Colonic mucosa (tissue), 4 donors: ENCODE measurements around the gene PSD4. TPM values are rescaled to one million over a fixed set of nuclear protein-coding genes. Genes with fewer than 3 reads are reported as not detected.

Experiments
- DNase-seq: peaks from one replicate; pipeline ENCODE4 v3.0.0-alpha.2; 2020
- H3K27ac ChIP-seq: fragments of 200-600 bp; one replicate; pipeline ENCODE4 v1.8.0; 2021
- H3K27me3 ChIP-seq: fragments of 200-600 bp; one replicate; pipeline ENCODE4 v1.8.0; 2021
- H3K36me3 ChIP-seq: fragments of 200-600 bp; one replicate; pipeline ENCODE4 v1.8.0; 2021
- H3K4me1 ChIP-seq: fragments of 200-600 bp; one replicate; pipeline ENCODE4 v1.8.0; 2021; ENCODE audit warnings: mild to moderate bottlenecking
- H3K4me3 ChIP-seq: fragments of 200-600 bp; one replicate; pipeline ENCODE4 v1.8.0; 2021
- H3K9ac ChIP-seq, 2 donors: one replicate each; pipeline ENCODE4 v1.7.0; 2013; ENCODE audit warnings: control low read depth in 2 of 2, low read depth in 2 of 2, low read length in 2 of 2
- H3K9me3 ChIP-seq: fragments of 200-600 bp; one replicate; pipeline ENCODE4 v1.8.0; 2021
- intact Hi-C: fragments of 100-400 bp; cut with DNase I; formaldehyde crosslinking; loops from one replicate; pipeline ENCODE4 v1.14.1; 2022
- total RNA-seq, 2 donors: library from RNA; stranded (reverse); fragmentation: NEBNext Ultra II Directional in 1 of 2; extraction: Animal tissue kit (Norgen Biotek cat#: 25700) in 1 of 2; gene quantifications; one replicate each; pipeline ENCODE4 v1.2.1, GENCODE V29; 2021
- TF ChIP-seq, protein P1 (sequence below): fragments of 200-600 bp; IDR thresholded peaks from one replicate; pipeline ENCODE4 v1.8.0; 2022; ENCODE audit warnings: antibody characterized with exemption, mild to moderate bottlenecking
- donor health status: healthy.
- donor health status: DM: no; HTN: no; CAD: no.
- donor health status: DM: no; HTN: no; CAD: no.

PSD4 gene
- total RNA-seq, 2 donors from 2014 or later = 36.5 to 50.6 TPM

DNA sequence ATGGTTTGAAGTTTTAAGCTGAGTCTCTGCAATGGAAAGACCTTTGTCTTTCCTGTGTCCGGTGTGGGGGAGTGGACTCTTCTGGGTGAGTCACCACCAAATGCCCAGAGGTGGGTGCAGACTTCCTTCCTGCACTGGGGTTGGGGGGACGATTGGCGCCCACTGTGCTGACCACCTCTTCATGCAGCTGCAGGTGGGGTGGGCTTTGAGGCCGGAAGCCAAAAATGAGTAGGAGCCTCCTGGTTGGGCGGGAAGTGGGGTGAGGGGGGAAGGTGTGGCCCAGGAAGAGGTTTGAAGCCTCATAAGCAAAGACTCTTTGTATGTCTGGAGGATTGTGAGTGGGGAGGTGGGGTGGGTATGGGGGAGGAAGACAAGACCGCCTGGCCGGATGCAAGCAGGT is 77.3 kb downstream of the PSD4 start:
- Histone ChIP-seq H3K36me3 (no peaks in the 10 kb centered on the region), H3K9ac (no peak overlapping the region), H3K4me3 (no peak overlapping the region), H3K27ac (no peak overlapping the region), H3K27me3 (no peaks in the 10 kb centered on the region), H3K4me1 (no peaks in the 10 kb centered on the region), H3K9me3 (no peaks in the 10 kb centered on the region)
- intact Hi-C loops = no loop called here
- TF ChIP-seq, protein P1, sequence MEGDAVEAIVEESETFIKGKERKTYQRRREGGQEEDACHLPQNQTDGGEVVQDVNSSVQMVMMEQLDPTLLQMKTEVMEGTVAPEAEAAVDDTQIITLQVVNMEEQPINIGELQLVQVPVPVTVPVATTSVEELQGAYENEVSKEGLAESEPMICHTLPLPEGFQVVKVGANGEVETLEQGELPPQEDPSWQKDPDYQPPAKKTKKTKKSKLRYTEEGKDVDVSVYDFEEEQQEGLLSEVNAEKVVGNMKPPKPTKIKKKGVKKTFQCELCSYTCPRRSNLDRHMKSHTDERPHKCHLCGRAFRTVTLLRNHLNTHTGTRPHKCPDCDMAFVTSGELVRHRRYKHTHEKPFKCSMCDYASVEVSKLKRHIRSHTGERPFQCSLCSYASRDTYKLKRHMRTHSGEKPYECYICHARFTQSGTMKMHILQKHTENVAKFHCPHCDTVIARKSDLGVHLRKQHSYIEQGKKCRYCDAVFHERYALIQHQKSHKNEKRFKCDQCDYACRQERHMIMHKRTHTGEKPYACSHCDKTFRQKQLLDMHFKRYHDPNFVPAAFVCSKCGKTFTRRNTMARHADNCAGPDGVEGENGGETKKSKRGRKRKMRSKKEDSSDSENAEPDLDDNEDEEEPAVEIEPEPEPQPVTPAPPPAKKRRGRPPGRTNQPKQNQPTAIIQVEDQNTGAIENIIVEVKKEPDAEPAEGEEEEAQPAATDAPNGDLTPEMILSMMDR = no peak
- DNase-seq = no peak

GRCh38 chr2:113252047-113252590 is 78.3 kb downstream of the PSD4 start:
- Histone ChIP-seq H3K9me3 (no peaks in the 10 kb centered on the region), H3K9ac (no peak overlapping the region), H3K4me1 (no peaks in the 10 kb centered on the region), H3K4me3 (no peak overlapping the region), H3K36me3 (no peaks in the 10 kb centered on the region), H3K27ac (no peak overlapping the region), H3K27me3 (no peaks in the 10 kb centered on the region)
- no peak for DNase-seq
- TF ChIP-seq, protein P1 = no peak
- intact Hi-C loops = no loop called here

GRCh38 chr2:113253453-113253852 is 79.7 kb downstream of the PSD4 start:
- no peak for DNase-seq
- no peak overlapping the region for H3K27ac ChIP-seq
- H3K9me3 ChIP-seq = no peaks in the 10 kb centered on the region
- intact Hi-C loops = no loop called here
- TF ChIP-seq, protein P1 = no peak
- no peaks in the 10 kb centered on the region for H3K36me3 ChIP-seq
- no peak overlapping the region for H3K4me3 ChIP-seq
- H3K27me3 ChIP-seq = no peaks in the 10 kb centered on the region
- no peak overlapping the region for H3K9ac ChIP-seq
- H3K4me1 ChIP-seq = no peaks in the 10 kb centered on the region

DNA sequence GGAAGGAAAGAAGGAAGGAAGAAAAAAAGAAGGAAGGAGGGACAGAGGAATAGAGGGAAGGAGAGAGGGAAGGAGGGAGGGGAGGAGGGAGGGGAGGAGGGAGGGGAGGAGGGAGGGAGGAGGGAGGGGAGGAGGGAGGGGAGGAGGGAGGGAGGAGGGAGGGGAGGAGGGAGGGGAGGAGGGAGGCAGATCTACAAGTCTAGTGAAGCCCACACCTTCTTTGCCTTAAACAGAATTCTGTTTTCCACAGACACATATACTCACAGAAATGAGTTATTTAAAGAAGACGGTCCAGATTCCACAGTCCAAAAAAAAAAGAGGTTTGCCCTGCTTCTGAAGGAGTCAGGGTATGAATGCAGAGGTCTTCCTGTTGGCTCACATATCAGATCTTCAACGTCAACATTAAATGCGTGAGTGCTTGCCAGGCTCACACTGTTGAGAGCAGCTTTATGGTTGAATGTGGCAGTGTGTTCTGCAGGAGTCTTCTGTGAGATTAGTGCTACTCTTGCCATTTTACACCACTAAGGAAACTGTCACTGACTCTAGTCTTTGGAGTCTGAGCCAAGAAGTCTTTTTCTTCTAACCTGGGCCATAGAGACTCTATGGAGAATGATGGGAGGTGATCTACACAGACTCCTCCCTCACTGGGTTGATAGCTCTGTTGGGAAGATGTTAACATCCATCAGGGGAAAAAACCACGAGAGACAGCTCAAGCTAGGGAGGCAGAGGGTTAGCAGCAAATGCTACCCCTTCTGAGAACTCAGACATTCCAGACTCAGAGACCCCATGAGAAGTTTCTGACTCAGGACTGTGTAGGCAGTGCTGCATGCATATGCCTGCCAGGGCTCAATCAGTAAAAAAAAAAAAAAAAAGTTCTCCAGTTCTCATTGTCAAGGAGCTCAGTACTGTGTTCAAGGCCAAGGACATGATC is 81.6 kb downstream of the PSD4 start:
- Histone ChIP-seq H3K4me3 (no peak overlapping the region), H3K27ac (no peak overlapping the region), H3K27me3 (no peaks in the 10 kb centered on the region), H3K4me1 (no peaks in the 10 kb centered on the region), H3K36me3 (no peaks in the 10 kb centered on the region), H3K9ac (no peak overlapping the region), H3K9me3 (no peaks in the 10 kb centered on the region)
- no peak for DNase-seq
- TF ChIP-seq, protein P1 = no peak
- intact Hi-C loops = no loop called here

- Histone ChIP-seq H3K27ac (no peak overlapping the region), H3K27me3 (no peaks in the 10 kb centered on the region), H3K4me1 (no peaks in the 10 kb centered on the region), H3K4me3 (no peak overlapping the region), H3K9ac (no peak overlapping the region), H3K9me3 (no peaks in the 10 kb centered on the region), H3K36me3 (no peaks in the 10 kb centered on the region)
- DNase-seq = no peak
- intact Hi-C loops = no loop called here
- TF ChIP-seq, protein P1 = no peak
Observed at GRCh38 chr2:113257516-113258264, 83.9 kb downstream of the PSD4 start.
